HEK293 (cell line): ENCODE results near the gene ATP6V1F.

Experiments used
- CTCF ChIA-PET: fragments of 350-600 bp; formaldehyde crosslinking; extraction: SDS; loops from one replicate; lab custom pipeline; 2021; ENCODE audit warnings: antibody characterized with exemption; lab: Yijun Ruan, JAX
- POLR2A ChIA-PET: fragments of 300-600 bp; formaldehyde crosslinking; extraction: SDS; loops from one replicate; lab custom pipeline; 2020; ENCODE audit warnings: antibody characterized with exemption, inconsistent platforms; lab: Yijun Ruan, JAX
- H3K27ac ChIP-seq: fragments of 200-500 bp; sonication (Bioruptor generic); 2 replicates; pipeline ENCODE4 v1.5.1; 2014; ENCODE audit warnings: low read depth, low read length, control low read depth, inconsistent platforms; ENCODE audit errors: extremely low read depth
- H3K36me3 ChIP-seq, 2 experiments: fragments of 200-500 bp in 1 of 2; sonication (Bioruptor generic) in 1 of 2; 1 replicate in 1 of 2; 2 replicates in 1 of 2; pipeline ENCODE4 v1.5.1; 2014 to 2017; ENCODE audit warnings: inconsistent platforms in 2 of 2, low read length in 2 of 2; ENCODE audit not compliant: control insufficient read depth in 2 of 2, insufficient read depth in 1 of 2
- H3K4me1 ChIP-seq: fragments of 200-500 bp; sonication (Bioruptor generic); 2 replicates; pipeline ENCODE4 v1.5.1; 2014; ENCODE audit warnings: mild to moderate bottlenecking, low read length, inconsistent platforms; ENCODE audit not compliant: control insufficient read depth, insufficient read depth
- H3K4me3 ChIP-seq: 2 replicates; pipeline ENCODE4 v1.5.1; 2011; ENCODE audit warnings: low read depth, mild to moderate bottlenecking, control low read depth, low read length, moderate library complexity
- H3K9me3 ChIP-seq: fragments of 200-500 bp; sonication (Bioruptor generic); 2 replicates; pipeline ENCODE4 v1.5.1; 2014; ENCODE audit warnings: low read depth, low read length, inconsistent platforms; ENCODE audit not compliant: control insufficient read depth, insufficient read depth
- HIC1 ChIP-seq: fragments of 450-650 bp; formaldehyde crosslinking; IDR thresholded peaks from 2 replicates; pipeline ENCODE4 v1.5.1; 2016; ENCODE audit warnings: missing biosample characterization, missing genetic modification characterization
- SCRT1 ChIP-seq: fragments of 450-650 bp; formaldehyde crosslinking; IDR thresholded peaks from 2 replicates; pipeline ENCODE4 v1.5.1; 2016; ENCODE audit warnings: missing biosample characterization, missing genetic modification characterization, borderline replicate concordance
- WT1 ChIP-seq: fragments of 450-650 bp; formaldehyde crosslinking; IDR thresholded peaks from 2 replicates; pipeline ENCODE4 v1.5.1; 2016; ENCODE audit warnings: missing biosample characterization, missing genetic modification characterization
- YY1 ChIP-seq: fragments of 450-650 bp; formaldehyde crosslinking; IDR thresholded peaks from 2 replicates; pipeline ENCODE4 v1.5.1; 2018; ENCODE audit warnings: missing biosample characterization, missing genetic modification characterization
- ZBTB6 ChIP-seq: fragments of 450-650 bp; formaldehyde crosslinking; IDR thresholded peaks from 2 replicates; pipeline ENCODE4 v1.5.1; 2017; ENCODE audit warnings: missing biosample characterization, missing genetic modification characterization
- ZNF23 ChIP-seq: fragments of 450-650 bp; formaldehyde crosslinking; IDR thresholded peaks from 2 replicates; pipeline ENCODE4 v1.5.1; 2016; ENCODE audit warnings: missing biosample characterization, missing genetic modification characterization, borderline replicate concordance
- ZNF280D ChIP-seq: fragments of 450-650 bp; formaldehyde crosslinking; IDR thresholded peaks from 2 replicates; pipeline ENCODE4 v1.5.1; 2016; ENCODE audit warnings: missing biosample characterization, missing genetic modification characterization
- ZNF341 ChIP-seq: fragments of 450-650 bp; formaldehyde crosslinking; IDR thresholded peaks from 2 replicates; pipeline ENCODE4; 2016; ENCODE audit warnings: low read depth, missing biosample characterization, missing genetic modification characterization
- ZNF362 ChIP-seq: fragments of 450-650 bp; formaldehyde crosslinking; IDR thresholded peaks from 2 replicates; pipeline ENCODE4 v1.5.1; 2016; ENCODE audit warnings: missing biosample characterization, missing genetic modification characterization
- ZNF473 ChIP-seq: fragments of 450-650 bp; formaldehyde crosslinking; IDR thresholded peaks from 2 replicates; pipeline ENCODE4 v1.5.1; 2017; ENCODE audit warnings: missing biosample characterization, missing genetic modification characterization
- ZNF510 ChIP-seq: fragments of 450-650 bp; formaldehyde crosslinking; IDR thresholded peaks from 2 replicates; pipeline ENCODE4 v1.5.1; 2018; ENCODE audit warnings: mild to moderate bottlenecking, missing genetic modification characterization, missing biosample characterization; ENCODE audit not compliant: insufficient replicate concordance
- ZNF624 ChIP-seq: fragments of 450-650 bp; formaldehyde crosslinking; IDR thresholded peaks from 2 replicates; pipeline ENCODE4 v1.5.1; 2017; ENCODE audit warnings: missing biosample characterization, missing genetic modification characterization
- ZNF747 ChIP-seq: fragments of 450-650 bp; formaldehyde crosslinking; IDR thresholded peaks from 2 replicates; pipeline ENCODE4 v1.5.1; 2016; ENCODE audit warnings: missing biosample characterization, missing genetic modification characterization
- ZNF785 ChIP-seq: fragments of 450-650 bp; formaldehyde crosslinking; IDR thresholded peaks from 2 replicates; pipeline ENCODE4 v1.5.1; 2016; ENCODE audit warnings: missing biosample characterization, missing genetic modification characterization

Gene ATP6V1F

GRCh38 chr7:128891942-128892269 is 29.2 kb downstream of the ATP6V1F start (continued):
- no peak for TF ChIP-seq YY1 (tag by site-specific recombination)

GRCh38 chr7:128892521-128893250 is 30.0 kb downstream of the ATP6V1F start:
- no peaks in the 10 kb centered on the region for H3K36me3 ChIP-seq
- POLR2A ChIA-PET: interaction anchor here (0.7 kb wide), 1 partner anchor 131 kb away, joined by 5 read pairs; no protein-coding TSS in a partner anchor
- no peaks in the 10 kb centered on the region for H3K4me1 ChIP-seq
- TF ChIP-seq HIC1 (tag by site-specific recombination) (peak; percentile 26; the same call in 1 of the 2 replicates), ZBTB6 (no peak)
- H3K4me3 ChIP-seq: no peak overlapping the region
- no peak overlapping the region for H3K27ac ChIP-seq
- no peaks in the 10 kb centered on the region for H3K9me3 ChIP-seq
- CTCF ChIA-PET: interaction anchor here (1.0 kb wide), 1 partner anchor 9 kb away, joined by 5 read pairs; no protein-coding TSS in a partner anchor

GRCh38 chr7:128893251-128894100 is 30.8 kb downstream of the ATP6V1F start:
- Histone ChIP-seq H3K27ac (no peak overlapping the region), H3K4me1 (no peaks in the 10 kb centered on the region), H3K4me3 (no peak overlapping the region), H3K9me3 (no peaks in the 10 kb centered on the region), H3K36me3 (no peaks in the 10 kb centered on the region)
- ChIA-PET CTCF (interaction anchor here (1.0 kb wide), 2 partner anchors 10 kb away, joined by 5 to 6 read pairs; no protein-coding TSS in a partner anchor), POLR2A (no interaction called here)
- no peak for TF ChIP-seq ZNF785 (tag by site-specific recombination)
- TF ChIP-seq ZNF624 (tag by site-specific recombination): no peak
- TF ChIP-seq ZNF280D (tag by site-specific recombination): no peak
- TF ChIP-seq SCRT1: no peak
- TF ChIP-seq ZNF510: no peak
- TF ChIP-seq ZNF23 (tag by site-specific recombination): no peak
- no peak for TF ChIP-seq WT1 (tag by site-specific recombination)
- TF ChIP-seq ZNF473 (tag by site-specific recombination): no peak
- no peak for TF ChIP-seq ZNF341 (tag by site-specific recombination)
- no peak for TF ChIP-seq ZNF362 (tag by site-specific recombination)
- no peak for TF ChIP-seq ZNF747
- TF ChIP-seq HIC1 (tag by site-specific recombination): no peak
- TF ChIP-seq, all 188 proteins: peak for 0
